ENCODE data around the gene FNBP1L. TPM values are rescaled to one million over a fixed set of nuclear protein-coding genes. Genes with fewer than 3 reads are reported as not detected.

FNBP1L gene
- total RNA-seq, 1 experiment from 2014 or later: 119 TPM

- Mint-ChIP-seq H3K9me3 (no peaks in the 10 kb centered on the region), H3K4me1 (peaks cover 14 to 20% of the 10 kb centered on the region in 2 experiments), H3K36me3 (ENCODE audit: insufficient read depth in 1 of 3, low read depth in 3 of 3) (peaks cover 16 to 29% (median 16%) of the 10 kb centered on the region in 3 experiments), H3K27ac (peak overlapping the region; percentile 9 to 75 (median 42); a peak in 5 of 7 replicates), H3K27me3 (ENCODE audit: low read depth) (no peaks in the 10 kb centered on the region), H3K4me3 (no peak overlapping the region)
- H3K4me1 ChIP-seq (ENCODE audit: insufficient read depth, low read length): no peaks in the 10 kb centered on the region; the same call in 1 of the 2 replicates
- no peaks in the 10 kb centered on the region for H3K9me3 ChIP-seq (ENCODE audit: control insufficient read depth, low read depth, low read length)
- no peak for DNase-seq
- H2BK20ac ChIP-seq (ENCODE audit: low read depth, low read length, poor library complexity, severe bottlenecking): no peak overlapping the region
- H3K56ac ChIP-seq (ENCODE audit: insufficient read length, low read depth, low read length): no peak overlapping the region
- no peaks in the 10 kb centered on the region; the same call in 1 of the 2 replicates for H3K27me3 ChIP-seq (ENCODE audit: insufficient read depth, low read length)
- H3K14ac ChIP-seq (ENCODE audit: insufficient read depth, low read length): no peak overlapping the region
- no peak overlapping the region for H3T11ph ChIP-seq (ENCODE audit: low read length)
- no peak overlapping the region for H3K4me2 ChIP-seq (ENCODE audit: insufficient read depth, insufficient read length, low read length)
- H4K20me1 ChIP-seq (ENCODE audit: control insufficient read depth, insufficient read depth, insufficient read length): no peaks in the 10 kb centered on the region
- H2BK5ac ChIP-seq (ENCODE audit: insufficient read length, low read length): no peak overlapping the region
- H3K18ac ChIP-seq (ENCODE audit: insufficient read length, low read depth, low read length): no peak overlapping the region
- no peak overlapping the region for H3K4ac ChIP-seq (ENCODE audit: low read depth, low read length)
- H3K23me2 ChIP-seq (ENCODE audit: insufficient read length, low read depth, low read length, poor library complexity, severe bottlenecking): no peaks in the 10 kb centered on the region
- H2BK12ac ChIP-seq (ENCODE audit: insufficient read length, low read depth, low read length): no peak overlapping the region
- H2AK5ac ChIP-seq (ENCODE audit: insufficient read length, low read length): no peak overlapping the region
- H3K79me1 ChIP-seq (ENCODE audit: insufficient read depth, low read depth, low read length, poor library complexity, severe bottlenecking): no peaks in the 10 kb centered on the region
- TF ChIP-seq CTCF (conservative IDR thresholded peaks at IDR 0.05): no peak
- no peak overlapping the region for H3K9ac ChIP-seq (ENCODE audit: extremely low read depth, insufficient read length, low read length)
- no peak overlapping the region for H2BK15ac ChIP-seq (ENCODE audit: low read depth, low read length)
- no peak overlapping the region for H4K91ac ChIP-seq (ENCODE audit: insufficient read length, low read depth, low read length)
- no peak overlapping the region for H4K8ac ChIP-seq (replicated peaks; ENCODE audit: insufficient read length, low read depth, low read length)
- H3K79me2 ChIP-seq (ENCODE audit: insufficient read depth, low read length): no peaks in the 10 kb centered on the region
- H2BK120ac ChIP-seq (ENCODE audit: low read depth, low read length, poor library complexity, severe bottlenecking): no peak overlapping the region
- H2AFZ ChIP-seq (ENCODE audit: low read length): no peak overlapping the region
- no CpG with 5 or more reads among the region's 9 CpGs for WGBS (ENCODE audit: extremely low coverage, insufficient read length, low lambda C conversion rate)
- H3K27ac ChIP-seq (ENCODE audit: insufficient read length, low read depth, low read length): no peak overlapping the region
- H3K23ac ChIP-seq (ENCODE audit: insufficient read length, low read depth, low read length): no peak overlapping the region
- H4K5ac ChIP-seq (ENCODE audit: insufficient read length, low read depth, low read length): no peak overlapping the region
Observed at GRCh38 chr1:93584261-93585003, 136.5 kb downstream of the FNBP1L start.
